Ascending aorta (tissue), 2 donors: ENCODE data around the gene PKN1. TPM values are rescaled to one million over a fixed set of nuclear protein-coding genes. Genes with fewer than 3 reads are reported as not detected.

Source experiments
- DNase-seq, 2 donors: peaks; one replicate each; pipeline ENCODE4 v3.0.0-alpha.2; 2019; ENCODE audit warnings: low spot score in 2 of 2
- H3K27ac ChIP-seq, 2 donors: fragments of 200-600 bp; sonication (generic); one replicate each; pipeline ENCODE4 v1.5.1; 2016 to 2017; ENCODE audit warnings: mild to moderate bottlenecking in 1 of 2
- H3K27me3 ChIP-seq: fragments of 200-600 bp; sonication (generic); one replicate; pipeline ENCODE4 v1.5.1; 2017
- H3K36me3 ChIP-seq, 2 donors: fragments of 200-600 bp; sonication (generic); one replicate each; pipeline ENCODE4 v1.5.1; 2016
- H3K4me1 ChIP-seq, 2 donors: fragments of 200-600 bp; sonication (generic); one replicate each; pipeline ENCODE4 v1.5.1; 2016 to 2017; ENCODE audit warnings: mild to moderate bottlenecking in 1 of 2
- H3K4me3 ChIP-seq, 2 donors: fragments of 200-600 bp; sonication (generic); one replicate each; pipeline ENCODE4 v1.5.1; 2016 to 2017; ENCODE audit warnings: mild to moderate bottlenecking in 1 of 2
- H3K9me3 ChIP-seq, 2 donors: fragments of 200-600 bp; sonication (generic); one replicate each; pipeline ENCODE4 v1.5.1; 2016
- intact Hi-C: fragments of 100-400 bp; cut with DNase I; formaldehyde crosslinking; loops from one replicate; pipeline ENCODE4 v1.15.1; 2023
- total RNA-seq: library from RNA; depleted of rRNA; stranded (reverse); fragments of >200 nt; gene quantifications from one replicate; pipeline ENCODE4 v1.1.0, GENCODE V29; 2016
- TF ChIP-seq, protein P1 (sequence below), 3 experiments: fragments of 200-600 bp in 2 of 3; fragments of 450-650 bp in 1 of 3; sonication (generic) in 2 of 3; IDR thresholded peaks; one replicate each; pipeline ENCODE4 v1.5.1; 2016 to 2019; ENCODE audit warnings: antibody characterized with exemption in 3 of 3, mild to moderate bottlenecking in 1 of 3, moderate library complexity in 1 of 3

The PKN1 gene
- total RNA-seq, 1 donor from 2014 or later: 231 TPM

DNA sequence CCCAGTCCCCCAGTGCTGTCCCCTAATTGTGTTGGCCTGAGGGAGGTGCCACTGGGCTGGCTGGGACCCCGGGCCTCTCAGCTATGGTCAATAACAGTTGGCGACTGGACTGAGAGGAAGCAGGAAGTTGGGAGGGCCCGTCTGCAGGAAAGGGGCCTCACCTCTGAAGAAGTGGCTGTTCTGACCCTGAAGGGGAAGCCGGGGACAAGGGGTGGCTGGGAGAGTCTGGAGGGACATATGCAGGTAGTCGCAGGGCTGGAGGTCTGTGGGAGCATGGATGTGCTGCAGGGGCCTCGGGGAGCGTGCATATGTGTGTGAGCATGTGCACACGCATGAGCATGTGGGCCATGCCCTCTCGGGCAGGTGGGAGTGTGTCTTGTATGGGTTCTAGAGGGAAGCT is 5.9 kb downstream of the PKN1 start:
- no peaks in the 10 kb centered on the region for H3K27me3 ChIP-seq
- H3K4me1 ChIP-seq: peaks cover 3 to 13% of the 10 kb centered on the region in 2 donors
- H3K27ac ChIP-seq: no peak overlapping the region

DNA sequence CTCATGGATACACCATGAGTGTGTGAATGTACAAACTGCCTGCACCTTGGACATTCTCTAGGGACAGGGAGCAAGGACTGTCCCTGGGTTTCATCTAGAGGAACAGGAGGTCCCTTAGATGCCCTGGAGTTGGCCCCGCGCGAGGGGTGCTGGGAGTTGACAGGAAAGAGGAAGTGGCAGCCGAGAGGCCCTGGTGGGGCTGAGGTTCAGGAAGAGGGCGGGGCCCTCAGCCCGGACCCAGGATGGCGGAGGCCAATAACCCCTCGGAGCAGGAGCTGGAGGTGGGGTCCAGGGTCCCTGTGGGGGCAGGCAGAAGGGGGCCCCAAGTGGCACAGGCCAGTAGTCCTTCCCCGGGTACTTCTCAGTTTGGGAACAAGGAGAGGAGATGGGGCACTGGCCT is 6.9 kb downstream of the PKN1 start:
- H3K36me3 ChIP-seq: peaks cover 38 to 46% of the 10 kb centered on the region in 2 donors
- TF ChIP-seq, protein P1, sequence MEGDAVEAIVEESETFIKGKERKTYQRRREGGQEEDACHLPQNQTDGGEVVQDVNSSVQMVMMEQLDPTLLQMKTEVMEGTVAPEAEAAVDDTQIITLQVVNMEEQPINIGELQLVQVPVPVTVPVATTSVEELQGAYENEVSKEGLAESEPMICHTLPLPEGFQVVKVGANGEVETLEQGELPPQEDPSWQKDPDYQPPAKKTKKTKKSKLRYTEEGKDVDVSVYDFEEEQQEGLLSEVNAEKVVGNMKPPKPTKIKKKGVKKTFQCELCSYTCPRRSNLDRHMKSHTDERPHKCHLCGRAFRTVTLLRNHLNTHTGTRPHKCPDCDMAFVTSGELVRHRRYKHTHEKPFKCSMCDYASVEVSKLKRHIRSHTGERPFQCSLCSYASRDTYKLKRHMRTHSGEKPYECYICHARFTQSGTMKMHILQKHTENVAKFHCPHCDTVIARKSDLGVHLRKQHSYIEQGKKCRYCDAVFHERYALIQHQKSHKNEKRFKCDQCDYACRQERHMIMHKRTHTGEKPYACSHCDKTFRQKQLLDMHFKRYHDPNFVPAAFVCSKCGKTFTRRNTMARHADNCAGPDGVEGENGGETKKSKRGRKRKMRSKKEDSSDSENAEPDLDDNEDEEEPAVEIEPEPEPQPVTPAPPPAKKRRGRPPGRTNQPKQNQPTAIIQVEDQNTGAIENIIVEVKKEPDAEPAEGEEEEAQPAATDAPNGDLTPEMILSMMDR (IDR thresholded peaks at IDR 0.05): no peak
- no peaks in the 10 kb centered on the region for H3K9me3 ChIP-seq
- peaks cover 0 to 3% of the 10 kb centered on the region in 2 donors for H3K4me1 ChIP-seq
- DNase-seq: peak; percentile 55 to 85
- peak overlapping the region in 1 of 2 donors; percentile 20 for H3K4me3 ChIP-seq
- intact Hi-C loops: no loop called here
- H3K27me3 ChIP-seq: no peaks in the 10 kb centered on the region
- H3K27ac ChIP-seq: no peak overlapping the region

More for the DNA sequence above, 5.9 kb downstream of the PKN1 start:
- TF ChIP-seq, protein P1 (IDR thresholded peaks at IDR 0.05): no peak
- Histone ChIP-seq H3K9me3 (no peaks in the 10 kb centered on the region), H3K4me3 (no peak overlapping the region), H3K36me3 (peaks cover 28 to 36% of the 10 kb centered on the region in 2 donors)
- no peak for DNase-seq
- intact Hi-C loops: no loop called here

DNA sequence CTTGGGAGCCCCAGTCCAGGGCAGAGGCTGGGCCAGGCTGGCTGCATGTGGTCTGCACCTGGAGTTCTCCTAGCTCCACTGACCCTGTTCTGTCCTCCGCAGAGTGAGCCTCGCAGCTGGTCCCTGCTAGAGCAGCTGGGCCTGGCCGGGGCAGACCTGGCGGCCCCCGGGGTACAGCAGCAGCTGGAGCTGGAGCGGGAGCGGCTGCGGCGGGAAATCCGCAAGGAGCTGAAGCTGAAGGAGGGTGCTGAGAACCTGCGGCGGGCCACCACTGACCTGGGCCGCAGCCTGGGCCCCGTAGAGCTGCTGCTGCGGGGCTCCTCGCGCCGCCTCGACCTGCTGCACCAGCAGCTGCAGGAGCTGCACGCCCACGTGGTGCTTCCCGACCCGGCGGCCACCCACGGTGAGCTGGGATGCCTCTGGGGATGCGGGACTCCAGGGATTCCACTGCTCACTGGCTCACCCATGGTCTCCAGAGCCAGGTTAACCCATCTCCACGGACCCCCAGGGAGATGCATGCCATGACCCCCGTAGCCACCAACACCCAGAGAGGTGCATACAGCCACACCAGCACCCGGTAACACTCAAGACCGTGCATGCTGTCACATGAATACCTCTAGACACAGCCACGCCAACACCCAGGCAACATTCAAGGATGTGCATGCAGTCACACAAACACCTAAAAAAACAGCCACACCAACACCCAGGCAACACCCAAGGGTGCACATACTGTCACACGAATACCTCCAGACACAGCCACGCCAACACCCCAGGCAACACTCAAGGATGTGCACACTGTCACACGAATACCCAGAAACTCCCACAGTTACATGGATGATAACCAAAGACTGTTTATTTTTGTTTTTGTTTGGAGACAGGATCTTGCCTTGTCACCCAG is 8.2 kb downstream of the PKN1 start:
- Histone ChIP-seq H3K4me1 (no peaks in the 10 kb centered on the region), H3K36me3 (peaks cover 49 to 53% of the 10 kb centered on the region in 2 donors)
- intact Hi-C loops: no loop called here

DNA sequence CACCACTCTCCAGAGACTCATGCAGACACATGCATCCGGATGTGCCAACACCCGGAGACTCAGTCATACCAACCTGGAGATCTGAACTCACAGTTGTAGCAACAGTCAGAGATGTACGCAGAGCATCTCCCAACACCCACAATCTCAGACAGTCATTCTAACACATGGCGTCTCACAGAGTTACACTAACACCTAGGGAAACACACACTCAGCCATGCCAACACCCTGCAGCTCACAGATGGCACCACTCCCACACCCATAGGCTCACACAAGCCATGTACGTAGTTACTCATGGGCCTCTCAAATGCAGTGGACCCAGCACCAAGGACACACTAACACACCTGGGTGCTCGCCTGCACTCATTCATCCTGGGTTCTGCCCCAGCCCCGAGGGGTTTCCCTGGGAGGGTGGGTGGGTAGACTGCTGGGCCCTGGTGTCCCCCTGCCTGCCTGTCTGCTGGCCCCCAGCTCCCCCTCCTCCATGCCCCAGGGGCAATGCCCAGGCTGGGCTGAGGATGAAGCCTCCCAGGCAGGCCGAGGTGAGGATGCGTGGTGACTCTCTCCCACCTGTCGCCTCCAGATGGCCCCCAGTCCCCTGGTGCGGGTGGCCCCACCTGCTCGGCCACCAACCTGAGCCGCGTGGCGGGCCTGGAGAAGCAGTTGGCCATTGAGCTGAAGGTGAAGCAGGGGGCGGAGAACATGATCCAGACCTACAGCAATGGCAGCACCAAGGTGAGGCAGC is 10.0 kb downstream of the PKN1 start:
- no peaks in the 10 kb centered on the region for H3K4me1 ChIP-seq
- no peak for DNase-seq
- TF ChIP-seq, protein P1 (IDR thresholded peaks at IDR 0.05): no peak
- intact Hi-C loops: no loop called here
- H3K4me3 ChIP-seq: no peak overlapping the region
- no peaks in the 10 kb centered on the region for H3K9me3 ChIP-seq
- no peaks in the 10 kb centered on the region for H3K27me3 ChIP-seq
- peaks cover 67 to 71% of the 10 kb centered on the region in 2 donors for H3K36me3 ChIP-seq
- no peak overlapping the region for H3K27ac ChIP-seq

More for the DNA sequence above, 8.2 kb downstream of the PKN1 start:
- no peaks in the 10 kb centered on the region for H3K27me3 ChIP-seq
- TF ChIP-seq, protein P1 (IDR thresholded peaks at IDR 0.05): no peak
- H3K27ac ChIP-seq: no peak overlapping the region
- no peaks in the 10 kb centered on the region for H3K9me3 ChIP-seq
- no peak overlapping the region for H3K4me3 ChIP-seq
- no peak for DNase-seq

DNA sequence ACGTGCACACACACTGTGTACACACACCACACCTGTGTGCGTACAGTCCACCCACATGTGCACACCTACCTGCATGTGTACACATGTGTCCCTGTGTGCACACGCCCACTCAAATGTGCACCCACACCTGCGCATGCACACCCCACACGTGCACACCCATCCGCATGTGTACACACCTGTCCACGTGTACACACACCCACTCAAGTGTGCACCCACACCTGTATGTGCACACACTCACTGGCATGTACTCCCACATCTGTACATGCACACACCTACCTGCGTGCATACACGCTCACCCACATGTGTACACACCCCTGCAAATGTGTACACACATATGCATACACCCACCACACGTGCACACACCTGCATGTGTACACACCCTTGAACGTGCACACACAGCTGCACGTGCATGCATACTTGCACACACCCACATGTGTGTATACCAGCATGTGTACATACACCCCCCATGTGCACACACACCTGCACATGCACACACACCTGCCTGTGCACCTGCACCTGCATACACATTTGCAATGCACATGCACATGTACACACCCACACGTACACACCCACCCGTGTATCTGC is 10.6 kb downstream of the PKN1 start:
- intact Hi-C loops: no loop called here
- DNase-seq: no peak
- Histone ChIP-seq H3K4me1 (no peaks in the 10 kb centered on the region), H3K9me3 (no peaks in the 10 kb centered on the region), H3K27ac (no peak overlapping the region), H3K36me3 (peaks cover 73 to 77% of the 10 kb centered on the region in 2 donors), H3K27me3 (no peaks in the 10 kb centered on the region), H3K4me3 (no peak overlapping the region)
- TF ChIP-seq, protein P1 (IDR thresholded peaks at IDR 0.05): no peak
